ENCODE measurements around the gene EDN3.
A peak's percentile ranks its signal among the peaks of the same experiment; 100 is the strongest.

The EDN3 gene

DNA sequence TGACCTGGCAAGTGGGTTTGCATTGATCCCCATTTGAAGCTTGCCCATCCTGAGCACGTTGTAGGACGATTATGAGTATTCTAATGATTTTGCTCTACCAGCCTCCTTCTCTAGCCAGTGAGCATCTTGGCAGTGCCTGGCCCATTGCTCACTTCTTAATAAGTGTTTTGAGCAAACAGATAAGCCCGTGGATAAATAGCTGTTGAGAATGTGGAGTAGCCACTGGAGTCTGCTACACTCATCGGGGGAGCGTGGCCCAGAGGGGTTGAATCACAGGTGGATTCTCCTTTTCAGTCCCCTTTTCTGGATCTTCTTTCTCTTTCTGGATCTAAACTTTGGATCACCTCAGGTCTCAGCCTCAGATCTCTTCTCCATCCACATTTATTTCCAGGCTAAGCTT, 15.9 kb upstream of the EDN3 start:
- Histone ChIP-seq H4K8ac (ENCODE audit: low read depth, low read length) (no peak overlapping the region), H4K91ac (ENCODE audit: low read depth, low read length, poor library complexity) (no peak overlapping the region), H2BK5ac (ENCODE audit: low read length) (no peak overlapping the region), H3K4me2 (ENCODE audit: insufficient read depth, low read length, poor library complexity, severe bottlenecking) (no peak overlapping the region), H3K9me3 (replicated peaks in 1 of 2; ENCODE audit: control insufficient read depth in 2 of 2, insufficient read depth in 1 of 2, low read depth in 1 of 2, low read length in 2 of 2) (peaks cover 0 to 2% of the 10 kb centered on the region in 2 donors), H3K79me1 (ENCODE audit: low read depth, low read length) (no peaks in the 10 kb centered on the region), H3K36me3 (replicated peaks in 1 of 2; ENCODE audit: control insufficient read depth in 2 of 2, insufficient read depth in 2 of 2, low read length in 2 of 2) (no peaks in the 10 kb centered on the region), H3K27me3 (ENCODE audit: control insufficient read depth in 3 of 3, insufficient read depth in 3 of 3, low read depth in 1 of 3, low read length in 3 of 3) (no peaks in the 10 kb centered on the region), H3K23ac (ENCODE audit: low read depth, low read length, poor library complexity) (no peak overlapping the region), H3K4ac (ENCODE audit: low read length) (no peak overlapping the region), H2AK5ac (ENCODE audit: low read depth, low read length) (no peak overlapping the region), H3K4me3 (ENCODE audit: low read length in 2 of 2) (no peak overlapping the region), H3K18ac (ENCODE audit: low read length) (no peak overlapping the region), H2AFZ (ENCODE audit: low read length) (no peak overlapping the region), H2BK15ac (ENCODE audit: low read length) (no peak overlapping the region), H2BK12ac (ENCODE audit: low read length) (no peak overlapping the region), H3K9ac (ENCODE audit: low read depth, low read length, poor library complexity) (no peak overlapping the region), H3K14ac (ENCODE audit: low read length) (no peak overlapping the region), H3K27ac (replicated peaks; ENCODE audit: low read length) (no peak overlapping the region), H3K4me1 (ENCODE audit: control insufficient read depth in 2 of 2, insufficient read depth in 1 of 2, low read depth in 1 of 2, low read length in 2 of 2) (peaks cover 0 to 2% of the 10 kb centered on the region in 2 donors), H2BK120ac (ENCODE audit: low read depth, low read length) (no peak overlapping the region)
- no peak for DNase-seq (ENCODE audit: low spot score)
- WGBS, 2 donors (ENCODE audit: extremely low coverage in 2 of 2, insufficient read length in 2 of 2, insufficient replicate concordance in 1 of 2) = no CpG with 5 or more reads among the region's 5 CpGs

DNA sequence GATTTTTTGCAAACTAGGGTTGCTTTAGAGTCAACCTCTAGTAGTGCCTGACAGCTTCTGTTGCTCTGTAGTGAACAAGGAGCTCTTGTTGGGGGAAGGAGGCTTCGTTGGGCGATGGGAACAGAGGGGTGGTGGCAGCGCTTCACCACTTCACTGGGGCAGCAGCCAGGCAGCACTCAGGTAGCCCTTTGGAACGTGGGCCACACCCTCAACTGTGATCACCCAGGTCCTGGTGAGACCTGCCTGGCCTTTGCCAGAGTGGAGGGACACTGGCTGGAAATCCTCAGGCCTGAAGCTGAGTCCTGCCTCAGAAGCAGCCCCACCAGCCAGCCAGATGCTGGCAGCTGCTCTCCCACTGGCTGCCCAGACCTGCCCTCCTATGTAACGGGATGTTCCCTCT, 10.4 kb upstream of the EDN3 start:
- Histone ChIP-seq H4K8ac (ENCODE audit: low read depth, low read length) (no peak overlapping the region), H3K4ac (ENCODE audit: low read length) (no peak overlapping the region), H2AFZ (ENCODE audit: low read length) (no peak overlapping the region), H3K79me1 (ENCODE audit: low read depth, low read length) (no peaks in the 10 kb centered on the region), H3K9ac (ENCODE audit: low read depth, low read length, poor library complexity) (no peak overlapping the region), H3K9me3 (replicated peaks in 1 of 2; ENCODE audit: control insufficient read depth in 2 of 2, insufficient read depth in 1 of 2, low read depth in 1 of 2, low read length in 2 of 2) (peaks cover 0 to 2% of the 10 kb centered on the region in 2 donors), H2BK5ac (ENCODE audit: low read length) (no peak overlapping the region), H3K4me3 (ENCODE audit: low read length in 2 of 2) (no peak overlapping the region), H2BK12ac (ENCODE audit: low read length) (no peak overlapping the region), H3K14ac (ENCODE audit: low read length) (no peak overlapping the region), H4K91ac (ENCODE audit: low read depth, low read length, poor library complexity) (no peak overlapping the region), H3K27ac (replicated peaks; ENCODE audit: low read length) (no peak overlapping the region), H3K36me3 (replicated peaks in 1 of 2; ENCODE audit: control insufficient read depth in 2 of 2, insufficient read depth in 2 of 2, low read length in 2 of 2) (no peaks in the 10 kb centered on the region), H3K18ac (ENCODE audit: low read length) (peak overlapping the region; percentile 21), H2BK120ac (ENCODE audit: low read depth, low read length) (no peak overlapping the region), H2BK15ac (ENCODE audit: low read length) (no peak overlapping the region), H3K4me2 (ENCODE audit: insufficient read depth, low read length, poor library complexity, severe bottlenecking) (no peak overlapping the region), H3K23ac (ENCODE audit: low read depth, low read length, poor library complexity) (no peak overlapping the region), H3K27me3 (ENCODE audit: control insufficient read depth in 3 of 3, insufficient read depth in 3 of 3, low read depth in 1 of 3, low read length in 3 of 3) (no peaks in the 10 kb centered on the region), H3K4me1 (ENCODE audit: control insufficient read depth in 2 of 2, insufficient read depth in 1 of 2, low read depth in 1 of 2, low read length in 2 of 2) (no peaks in the 10 kb centered on the region), H2AK5ac (ENCODE audit: low read depth, low read length) (no peak overlapping the region)
- WGBS, 2 donors (ENCODE audit: extremely low coverage in 2 of 2, insufficient read length in 2 of 2, insufficient replicate concordance in 1 of 2) = no CpG with 5 or more reads among the region's 5 CpGs
- DNase-seq (ENCODE audit: low spot score) = no peak

DNA sequence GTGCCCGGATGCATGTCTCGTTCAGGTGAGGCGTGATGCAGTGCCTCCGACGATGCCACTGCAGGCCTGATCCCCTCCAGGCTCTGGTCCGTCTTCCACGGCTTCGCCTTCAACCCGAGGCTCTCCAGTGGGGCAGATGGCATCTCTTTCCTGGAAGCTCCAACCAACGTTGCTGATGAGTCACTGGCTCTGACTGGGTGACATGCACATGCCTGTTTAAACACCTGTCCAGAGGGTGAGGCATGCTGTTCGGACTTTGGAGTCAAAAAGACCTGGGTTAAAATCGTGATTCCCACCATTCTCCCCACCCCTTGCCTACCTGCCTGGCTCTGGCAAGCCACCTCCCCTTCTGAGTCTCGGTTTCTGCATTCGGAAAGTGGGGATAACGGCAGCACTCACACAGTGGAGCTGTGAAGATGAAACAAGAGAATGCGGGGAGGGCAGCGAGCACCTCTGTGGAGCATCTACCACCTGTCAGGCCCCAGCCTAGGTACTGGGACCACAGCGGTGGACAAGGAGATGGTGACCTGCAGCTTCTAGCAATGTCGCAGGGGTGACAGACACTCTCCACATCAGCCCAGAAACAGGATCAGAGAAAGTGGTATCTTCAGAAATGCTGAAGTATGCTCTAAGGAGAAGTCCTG, 8.5 kb upstream of the EDN3 start:
- Histone ChIP-seq H2BK120ac (ENCODE audit: low read depth, low read length) (no peak overlapping the region), H3K14ac (ENCODE audit: low read length) (peak overlapping the region; percentile 14), H3K36me3 (replicated peaks in 1 of 2; ENCODE audit: control insufficient read depth in 2 of 2, insufficient read depth in 2 of 2, low read length in 2 of 2) (no peaks in the 10 kb centered on the region), H3K27me3 (ENCODE audit: control insufficient read depth in 3 of 3, insufficient read depth in 3 of 3, low read depth in 1 of 3, low read length in 3 of 3) (no peaks in the 10 kb centered on the region), H3K4me3 (ENCODE audit: low read length in 2 of 2) (no peak overlapping the region), H3K4me1 (ENCODE audit: control insufficient read depth in 2 of 2, insufficient read depth in 1 of 2, low read depth in 1 of 2, low read length in 2 of 2) (no peaks in the 10 kb centered on the region), H3K27ac (replicated peaks; ENCODE audit: low read length) (no peak overlapping the region), H3K4me2 (ENCODE audit: insufficient read depth, low read length, poor library complexity, severe bottlenecking) (no peak overlapping the region), H4K91ac (ENCODE audit: low read depth, low read length, poor library complexity) (no peak overlapping the region), H3K4ac (ENCODE audit: low read length) (no peak overlapping the region), H2BK5ac (ENCODE audit: low read length) (no peak overlapping the region), H3K9ac (ENCODE audit: low read depth, low read length, poor library complexity) (no peak overlapping the region), H2BK15ac (ENCODE audit: low read length) (no peak overlapping the region), H2BK12ac (ENCODE audit: low read length) (no peak overlapping the region), H3K79me1 (ENCODE audit: low read depth, low read length) (no peaks in the 10 kb centered on the region), H2AK5ac (ENCODE audit: low read depth, low read length) (no peak overlapping the region), H3K9me3 (replicated peaks in 1 of 2; ENCODE audit: control insufficient read depth in 2 of 2, insufficient read depth in 1 of 2, low read depth in 1 of 2, low read length in 2 of 2) (no peaks in the 10 kb centered on the region), H3K23ac (ENCODE audit: low read depth, low read length, poor library complexity) (no peak overlapping the region), H3K18ac (ENCODE audit: low read length) (peak overlapping the region; percentile 12), H2AFZ (ENCODE audit: low read length) (no peak overlapping the region), H4K8ac (ENCODE audit: low read depth, low read length) (no peak overlapping the region)
- no peak for DNase-seq (ENCODE audit: low spot score)
- WGBS, 2 donors (ENCODE audit: extremely low coverage in 2 of 2, insufficient read length in 2 of 2, insufficient replicate concordance in 1 of 2) = no CpG with 5 or more reads among the region's 19 CpGs

DNA sequence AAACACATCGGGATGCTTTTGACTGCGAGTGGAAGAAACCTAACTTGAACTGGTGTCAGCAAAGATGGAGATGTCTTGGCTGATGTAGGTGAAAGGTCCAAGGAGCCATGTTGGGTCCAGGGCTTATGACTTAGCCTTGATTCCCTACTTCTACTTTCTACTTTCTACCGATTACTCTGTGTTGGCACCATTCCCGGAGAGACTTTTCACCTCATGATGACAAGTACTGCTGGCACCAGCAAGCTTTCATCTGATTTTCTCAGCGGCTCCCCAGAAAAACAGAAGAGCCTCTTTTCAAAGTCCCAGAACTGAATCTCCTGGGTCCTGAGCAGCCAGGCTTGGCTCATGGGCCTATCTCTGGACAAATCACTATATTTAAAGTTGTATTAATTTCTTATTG, 4.9 kb upstream of the EDN3 start:
- no peak overlapping the region for H3K4me2 ChIP-seq (ENCODE audit: insufficient read depth, low read length, poor library complexity, severe bottlenecking)
- no peak for DNase-seq (ENCODE audit: low spot score)
- H3K14ac ChIP-seq (ENCODE audit: low read length) = no peak overlapping the region
- H3K4me1 ChIP-seq (ENCODE audit: control insufficient read depth in 2 of 2, insufficient read depth in 1 of 2, low read depth in 1 of 2, low read length in 2 of 2) = peaks cover 0 to 7% of the 10 kb centered on the region in 2 donors
- no peak overlapping the region for H3K18ac ChIP-seq (ENCODE audit: low read length)
- H4K91ac ChIP-seq (ENCODE audit: low read depth, low read length, poor library complexity) = no peak overlapping the region
- H3K4ac ChIP-seq (ENCODE audit: low read length) = no peak overlapping the region
- no peak overlapping the region for H3K27ac ChIP-seq (replicated peaks; ENCODE audit: low read length)
- no peaks in the 10 kb centered on the region for H3K79me1 ChIP-seq (ENCODE audit: low read depth, low read length)
- H2AK5ac ChIP-seq (ENCODE audit: low read depth, low read length) = no peak overlapping the region
- H2BK12ac ChIP-seq (ENCODE audit: low read length) = no peak overlapping the region
- H3K9ac ChIP-seq (ENCODE audit: low read depth, low read length, poor library complexity) = no peak overlapping the region
- peaks cover 2 to 26% (median 10%) of the 10 kb centered on the region in 3 experiments for H3K27me3 ChIP-seq (ENCODE audit: control insufficient read depth in 3 of 3, insufficient read depth in 3 of 3, low read depth in 1 of 3, low read length in 3 of 3)
- H2BK15ac ChIP-seq (ENCODE audit: low read length) = no peak overlapping the region
- H3K23ac ChIP-seq (ENCODE audit: low read depth, low read length, poor library complexity) = no peak overlapping the region
- no peak overlapping the region for H2BK5ac ChIP-seq (ENCODE audit: low read length)
- WGBS, 2 donors (ENCODE audit: extremely low coverage in 2 of 2, insufficient read length in 2 of 2, insufficient replicate concordance in 1 of 2) = no CpG with 5 or more reads among the region's 5 CpGs
- no peak overlapping the region for H3K4me3 ChIP-seq (ENCODE audit: low read length in 2 of 2)
- no peak overlapping the region for H4K8ac ChIP-seq (ENCODE audit: low read depth, low read length)
- H2BK120ac ChIP-seq (ENCODE audit: low read depth, low read length) = no peak overlapping the region
- no peaks in the 10 kb centered on the region for H3K36me3 ChIP-seq (replicated peaks in 1 of 2; ENCODE audit: control insufficient read depth in 2 of 2, insufficient read depth in 2 of 2, low read length in 2 of 2)
- no peaks in the 10 kb centered on the region for H3K9me3 ChIP-seq (replicated peaks in 1 of 2; ENCODE audit: control insufficient read depth in 2 of 2, insufficient read depth in 1 of 2, low read depth in 1 of 2, low read length in 2 of 2)
- no peak overlapping the region for H2AFZ ChIP-seq (ENCODE audit: low read length)
